Calu3 (cell line): ENCODE results near the gene SPPL2C. TPM values are rescaled to one million over a fixed set of nuclear protein-coding genes. Genes with fewer than 3 reads are reported as not detected.

ENCODE experiments used
- Bru-seq: library from RNA; stranded (reverse); fragments of 400-500 nt; gene quantifications from one replicate; lab custom pipeline; 2021; lab: Mats Ljungman, UMichigan
- BruChase-seq, 2 experiments: library from RNA; stranded (reverse); fragments of 400-500 nt; gene quantifications; one replicate each; lab custom pipeline; 2021; lab: Mats Ljungman, UMichigan
- BruUV-seq: library from RNA; stranded (reverse); fragments of 400-500 nt; replicated peaks from 2 replicates; lab custom pipeline; 2021; lab: Mats Ljungman, UMichigan
- CTCF ChIA-PET: fragments of 300-600 bp; sonication (Branson Sonifier 250); formaldehyde crosslinking; loops from one replicate; lab custom pipeline; 2022; ENCODE audit warnings: antibody characterized with exemption; lab: Charles Lee
- DNase-seq: peaks from one replicate; pipeline ENCODE4 v3.0.0; 2022
- H3K27ac Mint-ChIP-seq: one replicate; pipeline ENCODE4 v1.8.0; 2022; ENCODE audit warnings: mixed read lengths; ENCODE audit not compliant: unreplicated experiment
- H3K27me3 Mint-ChIP-seq: one replicate; pipeline ENCODE4 v1.8.0; 2022; ENCODE audit warnings: mixed read lengths; ENCODE audit not compliant: unreplicated experiment
- H3K36me3 Mint-ChIP-seq: one replicate; pipeline ENCODE4 v1.8.0; 2022; ENCODE audit warnings: mild to moderate bottlenecking, moderate library complexity, mixed read lengths; ENCODE audit not compliant: insufficient read depth, unreplicated experiment
- H3K4me1 Mint-ChIP-seq: one replicate; pipeline ENCODE4 v1.8.0; 2022; ENCODE audit warnings: mild to moderate bottlenecking, low read depth, mixed read lengths; ENCODE audit not compliant: unreplicated experiment
- H3K4me3 Mint-ChIP-seq: one replicate; pipeline ENCODE4 v1.8.0; 2022; ENCODE audit warnings: mild to moderate bottlenecking, low read depth, moderate library complexity, mixed read lengths; ENCODE audit not compliant: unreplicated experiment
- H3K9me3 Mint-ChIP-seq: one replicate; pipeline ENCODE4 v1.8.0; 2022; ENCODE audit warnings: low read depth, mixed read lengths; ENCODE audit not compliant: unreplicated experiment
- CTCF ChIP-seq: fragments of 200-600 bp; IDR thresholded peaks from one replicate; pipeline ENCODE4 v1.8.0; 2022; ENCODE audit warnings: antibody characterized with exemption; ENCODE audit not compliant: unreplicated experiment
- intact Hi-C: fragments of 100-400 bp; cut with micrococcal nuclease; formaldehyde crosslinking; loops from one replicate; pipeline ENCODE4 v1.10.0; 2022; ENCODE audit not compliant: unreplicated experiment
- long read RNA-seq: library from polyadenylated mRNA; stranded (forward); transcript quantifications from one replicate; pipeline ENCODE4 v2.0.0, GENCODE V29; 2022
- total RNA-seq: library from RNA; stranded (reverse); gene quantifications from 2 replicates; pipeline ENCODE4 v1.2.3, GENCODE V29; 2022

SPPL2C gene
- total RNA-seq (not detected in 2 replicates), Bru-seq, nascent RNA (not detected), BruChase-seq, experiment 1, labeled RNA remaining after a 6-hour chase (not detected), BruChase-seq, experiment 2, labeled RNA remaining after a 2-hour chase (not detected)
- long read RNA-seq: 0 reads

GRCh38 chr17:45844695-45845375 lies at the start of gene SPPL2C:
Gene SPPL2C (plus strand): TSS chr17:45844881. CDS start chr17:45844907, 26 bp downstream.
- CTCF ChIA-PET: interaction anchor here (0.6 kb wide), 1 partner anchor 63 kb away, joined by 3 read pairs; no protein-coding TSS in a partner anchor
- H3K9me3 Mint-ChIP-seq: no peaks in the 10 kb centered on the region
- TF ChIP-seq CTCF: no peak
- peaks cover 100% of the 10 kb centered on the region for H3K27me3 Mint-ChIP-seq
- H3K36me3 Mint-ChIP-seq: no peaks in the 10 kb centered on the region
- BruUV-seq: no TSS peak
- DNase-seq: no peak
- H3K27ac Mint-ChIP-seq: no peak within 1 kb of the TSS
- intact Hi-C loops: no loop called here
- peaks cover 7% of the 10 kb centered on the region for H3K4me1 Mint-ChIP-seq
- no peak within 1 kb of the TSS for H3K4me3 Mint-ChIP-seq

GRCh38 chr17:45800816-45801215 lies 43.9 kb upstream of the SPPL2C start:
- no peaks in the 10 kb centered on the region for H3K36me3 Mint-ChIP-seq
- no peak overlapping the region for H3K4me3 Mint-ChIP-seq
- no peaks in the 10 kb centered on the region for H3K4me1 Mint-ChIP-seq
- H3K27me3 Mint-ChIP-seq: peaks cover 100% of the 10 kb centered on the region
- no TSS peak for BruUV-seq
- intact Hi-C loops: no loop called here
- H3K9me3 Mint-ChIP-seq: no peaks in the 10 kb centered on the region
- H3K27ac Mint-ChIP-seq: no peak overlapping the region
- CTCF ChIA-PET: no interaction called here
- DNase-seq: no peak
- TF ChIP-seq CTCF: no peak

GRCh38 chr17:45801421-45801820 lies 43.3 kb upstream of the SPPL2C start:
- no TSS peak for BruUV-seq
- DNase-seq: no peak
- Mint-ChIP-seq H3K36me3 (no peaks in the 10 kb centered on the region), H3K4me3 (no peak overlapping the region), H3K27me3 (peaks cover 100% of the 10 kb centered on the region), H3K9me3 (no peaks in the 10 kb centered on the region), H3K4me1 (no peaks in the 10 kb centered on the region), H3K27ac (no peak overlapping the region)
- intact Hi-C loops: no loop called here
- no peak for TF ChIP-seq CTCF
- CTCF ChIA-PET: no interaction called here

- H3K9me3 Mint-ChIP-seq: peaks cover 3% of the 10 kb centered on the region
- intact Hi-C loops: no loop called here
Observed at GRCh38 chr17:45808845-45809244, 35.8 kb upstream of the SPPL2C start.

More at GRCh38 chr17:45808845-45809244, 35.8 kb upstream of the SPPL2C start:
- Mint-ChIP-seq H3K27me3 (peaks cover 95% of the 10 kb centered on the region), H3K4me1 (no peaks in the 10 kb centered on the region), H3K4me3 (no peak overlapping the region), H3K36me3 (no peaks in the 10 kb centered on the region), H3K27ac (no peak overlapping the region)
- TF ChIP-seq CTCF: no peak
- BruUV-seq: no TSS peak
- CTCF ChIA-PET: no interaction called here
- no peak for DNase-seq
